Tibial nerve (tissue), 3 donors: ENCODE measurements around the gene P2RX7.

Experiments used
- CTCF ChIP-seq, 5 experiments: fragments of 200-600 bp in 3 of 5; fragments of 450-650 bp in 2 of 5; sonication (generic) in 3 of 5; IDR thresholded peaks; one replicate each; pipeline ENCODE4 v1.5.1; 2016 to 2019; ENCODE audit warnings: antibody characterized with exemption in 5 of 5, mild to moderate bottlenecking in 3 of 5, moderate library complexity in 2 of 5
- POLR2A ChIP-seq, 2 donors: fragments of 450-650 bp; IDR thresholded peaks; one replicate each; pipeline ENCODE4 v1.6.1; 2017; ENCODE audit warnings: antibody characterized with exemption in 2 of 2, mild to moderate bottlenecking in 2 of 2, moderate library complexity in 2 of 2

- TF ChIP-seq CTCF (IDR thresholded peaks at IDR 0.05) (peak in 1 of 5 experiments; percentile 15), POLR2A (IDR thresholded peaks at IDR 0.05) (no peak)
These were observed 97.8 kb downstream of the P2RX7 start for GRCh38 chr12:121230538-121230907.
